Mesothelial cell of epicardium (in vitro differentiated cells): ENCODE measurements around the gene CCDC50. TPM values are rescaled to one million over a fixed set of nuclear protein-coding genes. Genes with fewer than 3 reads are reported as not detected.

Experiments used
- DNase-seq, 2 experiments: peaks; one replicate each; pipeline ENCODE4 v3.0.0; 2021; ENCODE audit warnings: low spot score in 2 of 2; ENCODE audit not compliant: unreplicated experiment in 2 of 2
- H3K27ac Mint-ChIP-seq: 2 replicates; pipeline ENCODE4 v1.8.0; 2021; ENCODE audit warnings: mixed read lengths
- H3K27me3 Mint-ChIP-seq: 2 replicates; pipeline ENCODE4 v1.8.0; 2021; ENCODE audit warnings: low read depth, mixed read lengths
- H3K36me3 Mint-ChIP-seq: 2 replicates; pipeline ENCODE4 v1.8.0; 2021; ENCODE audit warnings: mixed read lengths
- H3K4me1 Mint-ChIP-seq: 2 replicates; pipeline ENCODE4 v1.8.0; 2021; ENCODE audit warnings: mixed read lengths
- H3K4me3 Mint-ChIP-seq: 2 replicates; pipeline ENCODE4 v1.8.0; 2021; ENCODE audit warnings: mild to moderate bottlenecking, moderate library complexity, mixed read lengths
- H3K9me3 Mint-ChIP-seq: 2 replicates; pipeline ENCODE4 v1.8.0; 2021; ENCODE audit warnings: mixed read lengths
- total RNA-seq: library from RNA; stranded (reverse); gene quantifications from 3 replicates; pipeline ENCODE4 v1.2.1, GENCODE V29; 2021
- TF ChIP-seq, protein P1 (sequence below): fragments of 200-600 bp; sonication (generic); IDR thresholded peaks from one replicate; pipeline ENCODE4 v1.5.0; 2021; ENCODE audit warnings: antibody characterized with exemption; ENCODE audit not compliant: unreplicated experiment

The CCDC50 gene
- total RNA-seq, 1 donor from 2014 or later = 63.2 TPM

DNA sequence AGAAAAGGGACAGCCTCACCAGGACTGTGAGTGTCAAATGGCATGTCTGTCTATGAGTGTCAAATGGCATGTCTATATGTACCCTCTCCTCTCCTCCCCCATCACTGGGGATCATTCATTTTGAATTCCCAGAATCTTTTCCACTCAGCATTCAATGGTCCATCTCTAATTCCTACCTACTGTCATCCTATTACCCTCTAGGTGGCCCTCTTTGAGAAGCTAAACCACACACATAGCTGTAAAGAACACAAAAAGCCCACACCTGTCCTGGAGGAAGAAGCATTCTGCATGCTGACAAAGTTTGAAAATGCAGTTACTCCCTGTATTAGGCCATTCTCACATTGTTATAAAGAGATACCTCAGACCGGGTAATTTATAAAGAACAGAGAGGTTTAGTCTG is 85.5 kb downstream of the CCDC50 start:
- H3K4me1 Mint-ChIP-seq = no peaks in the 10 kb centered on the region
- H3K36me3 Mint-ChIP-seq = peaks cover 4% of the 10 kb centered on the region
- TF ChIP-seq, protein P1, sequence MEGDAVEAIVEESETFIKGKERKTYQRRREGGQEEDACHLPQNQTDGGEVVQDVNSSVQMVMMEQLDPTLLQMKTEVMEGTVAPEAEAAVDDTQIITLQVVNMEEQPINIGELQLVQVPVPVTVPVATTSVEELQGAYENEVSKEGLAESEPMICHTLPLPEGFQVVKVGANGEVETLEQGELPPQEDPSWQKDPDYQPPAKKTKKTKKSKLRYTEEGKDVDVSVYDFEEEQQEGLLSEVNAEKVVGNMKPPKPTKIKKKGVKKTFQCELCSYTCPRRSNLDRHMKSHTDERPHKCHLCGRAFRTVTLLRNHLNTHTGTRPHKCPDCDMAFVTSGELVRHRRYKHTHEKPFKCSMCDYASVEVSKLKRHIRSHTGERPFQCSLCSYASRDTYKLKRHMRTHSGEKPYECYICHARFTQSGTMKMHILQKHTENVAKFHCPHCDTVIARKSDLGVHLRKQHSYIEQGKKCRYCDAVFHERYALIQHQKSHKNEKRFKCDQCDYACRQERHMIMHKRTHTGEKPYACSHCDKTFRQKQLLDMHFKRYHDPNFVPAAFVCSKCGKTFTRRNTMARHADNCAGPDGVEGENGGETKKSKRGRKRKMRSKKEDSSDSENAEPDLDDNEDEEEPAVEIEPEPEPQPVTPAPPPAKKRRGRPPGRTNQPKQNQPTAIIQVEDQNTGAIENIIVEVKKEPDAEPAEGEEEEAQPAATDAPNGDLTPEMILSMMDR = no peak
- no peak overlapping the region for H3K27ac Mint-ChIP-seq
- peaks cover 16% of the 10 kb centered on the region for H3K9me3 Mint-ChIP-seq
- no peak overlapping the region for H3K4me3 Mint-ChIP-seq
- no peaks in the 10 kb centered on the region for H3K27me3 Mint-ChIP-seq
- DNase-seq = no peak

DNA sequence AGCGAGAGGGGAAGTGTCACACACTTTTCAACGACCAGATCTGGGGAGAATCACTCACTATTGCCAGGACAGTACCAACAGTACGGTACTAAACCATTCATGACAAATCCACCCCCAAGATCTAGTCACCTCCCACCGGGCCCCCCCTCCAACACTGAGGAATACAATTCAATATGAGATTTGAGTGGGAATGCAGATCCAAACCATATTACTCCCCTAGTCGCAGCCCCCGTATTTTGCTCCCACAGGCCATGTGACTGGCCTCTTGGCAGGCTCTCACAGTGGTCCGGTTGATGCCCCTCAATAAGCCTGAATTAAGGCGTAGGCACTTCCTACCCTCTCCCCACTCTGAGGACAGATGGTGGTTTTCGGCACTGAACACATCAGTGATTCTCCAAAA is 86.4 kb downstream of the CCDC50 start:
- H3K4me3 Mint-ChIP-seq = no peak overlapping the region
- DNase-seq = no peak
- H3K36me3 Mint-ChIP-seq = no peaks in the 10 kb centered on the region
- TF ChIP-seq, protein P1 = no peak
- H3K27me3 Mint-ChIP-seq = no peaks in the 10 kb centered on the region
- no peak overlapping the region for H3K27ac Mint-ChIP-seq
- peaks cover 10% of the 10 kb centered on the region for H3K9me3 Mint-ChIP-seq
- no peaks in the 10 kb centered on the region for H3K4me1 Mint-ChIP-seq

DNA sequence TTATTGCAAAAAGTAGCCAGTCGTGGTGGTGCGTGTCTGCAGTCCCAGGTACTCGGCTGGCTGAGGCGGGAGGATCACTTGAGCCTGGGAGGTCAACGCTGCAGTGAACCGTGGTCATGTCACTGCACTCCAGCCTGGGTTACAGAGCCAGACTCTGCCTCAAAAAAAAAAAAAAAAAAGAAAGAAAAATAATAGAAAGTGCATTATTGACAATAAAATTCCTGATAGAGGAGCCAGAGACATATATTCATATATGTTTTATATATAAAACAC is 88.2 kb downstream of the CCDC50 start:
- Mint-ChIP-seq H3K9me3 (no peaks in the 10 kb centered on the region), H3K4me1 (no peaks in the 10 kb centered on the region), H3K27me3 (no peaks in the 10 kb centered on the region), H3K4me3 (no peak overlapping the region), H3K27ac (no peak overlapping the region), H3K36me3 (no peaks in the 10 kb centered on the region)
- DNase-seq = no peak
- TF ChIP-seq, protein P1 = no peak

DNA sequence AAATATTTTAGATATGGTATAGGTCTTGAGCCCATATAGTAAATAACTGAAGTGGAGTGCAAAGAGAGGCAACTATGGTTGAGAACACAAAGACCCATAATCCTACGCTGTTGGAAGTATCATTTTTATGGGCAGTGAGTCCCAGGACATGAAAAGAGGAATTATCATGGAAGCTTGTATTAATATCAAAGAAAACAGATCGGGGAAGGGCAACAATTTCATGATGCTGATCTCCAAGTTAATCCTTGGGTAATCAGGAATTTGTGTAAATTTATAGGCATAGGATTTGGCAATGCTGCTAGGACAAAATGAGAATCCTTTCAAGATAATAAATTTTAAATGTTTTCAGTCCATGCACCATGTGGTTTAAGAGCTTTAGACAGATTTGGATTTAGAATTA is 91.6 kb downstream of the CCDC50 start:
- no peak for DNase-seq
- Mint-ChIP-seq H3K9me3 (no peaks in the 10 kb centered on the region), H3K27ac (no peak overlapping the region), H3K4me3 (no peak overlapping the region), H3K36me3 (no peaks in the 10 kb centered on the region), H3K27me3 (no peaks in the 10 kb centered on the region), H3K4me1 (no peaks in the 10 kb centered on the region)
- TF ChIP-seq, protein P1 = no peak

DNA sequence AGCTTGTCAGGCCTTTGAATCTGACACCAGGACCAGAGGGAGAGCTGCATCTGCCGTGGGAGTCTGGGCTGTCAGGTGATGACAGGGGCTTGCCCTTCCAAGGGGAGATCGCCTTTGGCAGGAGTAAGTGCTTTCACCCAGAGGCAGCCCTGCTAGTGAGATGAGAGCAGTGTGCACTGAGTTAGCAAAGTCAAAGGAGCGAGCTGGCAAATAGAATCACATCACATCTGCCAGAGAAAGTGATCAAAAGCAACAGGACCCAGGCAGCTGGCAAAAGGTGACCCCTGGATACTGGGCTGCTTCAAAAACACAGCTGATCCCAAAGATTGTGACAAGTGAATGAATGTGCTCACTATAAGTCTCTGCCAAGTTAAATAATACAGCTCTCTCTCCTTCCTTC is 95.7 kb downstream of the CCDC50 start:
- no peaks in the 10 kb centered on the region for H3K36me3 Mint-ChIP-seq

DNA sequence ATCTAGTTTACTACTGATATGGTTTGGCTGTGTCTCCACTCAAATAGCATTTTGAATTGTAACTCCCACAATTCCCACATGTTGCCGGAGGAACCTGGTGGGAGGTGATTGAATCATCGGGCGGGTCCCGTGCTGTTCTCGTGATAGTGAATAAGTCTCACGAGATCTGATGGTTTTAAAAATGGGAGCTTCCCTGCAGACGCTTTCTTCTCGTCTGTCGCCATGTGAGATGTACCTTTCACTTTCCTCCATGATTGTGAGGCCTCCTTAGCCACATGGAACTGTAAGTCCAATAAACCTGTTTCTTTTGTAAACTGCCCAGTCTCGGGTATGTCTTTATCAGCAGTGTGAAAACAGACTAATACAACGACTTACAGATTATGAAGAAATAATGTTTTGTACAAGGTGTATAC is 96.1 kb downstream of the CCDC50 start:
- Mint-ChIP-seq H3K27ac (no peak overlapping the region), H3K36me3 (no peaks in the 10 kb centered on the region), H3K4me1 (no peaks in the 10 kb centered on the region), H3K9me3 (no peaks in the 10 kb centered on the region), H3K4me3 (no peak overlapping the region), H3K27me3 (no peaks in the 10 kb centered on the region)
- no peak for DNase-seq
- TF ChIP-seq, protein P1 = no peak

More for the DNA sequence above, 95.7 kb downstream of the CCDC50 start:
- H3K27me3 Mint-ChIP-seq = no peaks in the 10 kb centered on the region
- TF ChIP-seq, protein P1 = no peak
- DNase-seq = no peak
- no peak overlapping the region for H3K4me3 Mint-ChIP-seq
- no peak overlapping the region for H3K27ac Mint-ChIP-seq
- no peaks in the 10 kb centered on the region for H3K4me1 Mint-ChIP-seq
- no peaks in the 10 kb centered on the region for H3K9me3 Mint-ChIP-seq
